ENCODE results near the gene NR3C1. TPM values are rescaled to one million over a fixed set of nuclear protein-coding genes. Genes with fewer than 3 reads are reported as not detected.

NR3C1 gene
- total RNA-seq, 2 experiments from 2014 or later, result 51.2 to 54.0 TPM

DNA sequence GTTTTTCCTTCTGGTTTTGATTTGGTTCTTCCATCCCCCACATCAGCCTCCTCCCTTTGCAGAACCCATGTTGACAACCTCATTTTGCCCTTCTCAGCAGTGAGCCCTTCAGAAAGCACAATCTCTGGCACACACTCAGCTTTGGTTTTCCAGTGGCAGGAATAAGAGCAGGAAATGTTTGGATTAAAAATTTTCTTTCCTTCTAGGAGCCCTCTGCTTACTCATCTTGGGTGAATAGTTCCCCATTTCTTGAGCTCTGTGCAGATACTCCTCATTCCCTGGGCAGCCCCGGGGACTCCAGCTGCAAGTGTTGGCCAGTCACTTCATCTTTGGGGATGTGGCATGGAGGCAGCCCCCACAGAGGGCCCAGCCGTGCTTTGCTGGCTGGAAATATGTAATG lies 170.5 kb downstream of the NR3C1 start:
- H3K27ac Mint-ChIP-seq, result no peak overlapping the region
- no peak overlapping the region for H3K4me3 Mint-ChIP-seq
- H3K36me3 Mint-ChIP-seq, result no peaks in the 10 kb centered on the region
- H3K27me3 Mint-ChIP-seq, result no peaks in the 10 kb centered on the region
- no peak for DNase-seq
- H3K9me3 Mint-ChIP-seq, result no peaks in the 10 kb centered on the region
- peaks cover 28% of the 10 kb centered on the region for H3K4me1 Mint-ChIP-seq

- DNase-seq, result no peak
- H3K27me3 Mint-ChIP-seq, result no peaks in the 10 kb centered on the region
- no peaks in the 10 kb centered on the region for H3K9me3 Mint-ChIP-seq
- H3K4me1 Mint-ChIP-seq, result peaks cover 30% of the 10 kb centered on the region
- no peak overlapping the region for H3K27ac Mint-ChIP-seq
- no peak overlapping the region for H3K4me3 Mint-ChIP-seq
- H3K36me3 Mint-ChIP-seq, result no peaks in the 10 kb centered on the region
Observed at GRCh38 chr5:143231973-143232812, 171.3 kb downstream of the NR3C1 start.

DNA sequence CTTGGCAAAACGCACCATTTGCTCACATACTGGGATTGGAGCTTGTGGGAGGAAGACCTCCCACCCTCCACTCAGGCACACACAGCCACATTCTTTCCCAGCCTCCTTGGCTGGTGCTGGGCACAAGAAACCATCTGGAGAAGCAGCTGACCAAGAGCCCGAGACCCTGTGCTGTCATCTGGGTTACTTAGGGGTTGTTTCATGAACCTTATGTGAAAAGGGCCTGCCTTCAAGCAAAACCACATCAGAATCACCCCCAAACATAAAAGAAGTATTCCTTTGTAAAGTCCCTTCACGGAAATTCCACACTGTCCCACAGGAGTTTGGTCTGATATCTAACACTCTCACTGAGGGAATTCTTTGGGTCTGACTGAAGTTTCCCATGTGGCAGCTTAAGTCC lies 172.1 kb downstream of the NR3C1 start:
- Mint-ChIP-seq H3K9me3 (no peaks in the 10 kb centered on the region), H3K4me3 (no peak overlapping the region), H3K27ac (no peak overlapping the region), H3K27me3 (no peaks in the 10 kb centered on the region), H3K4me1 (peaks cover 30% of the 10 kb centered on the region), H3K36me3 (no peaks in the 10 kb centered on the region)
- no peak for DNase-seq

GRCh38 chr5:143230676-143230996 lies 172.8 kb downstream of the NR3C1 start:
- H3K36me3 Mint-ChIP-seq, result peaks cover 2% of the 10 kb centered on the region
- no peaks in the 10 kb centered on the region for H3K27me3 Mint-ChIP-seq
- H3K4me3 Mint-ChIP-seq, result no peak overlapping the region
- DNase-seq, result no peak
- peak overlapping the region; percentile 88 for H3K27ac Mint-ChIP-seq
- peaks cover 30% of the 10 kb centered on the region for H3K4me1 Mint-ChIP-seq
- no peaks in the 10 kb centered on the region for H3K9me3 Mint-ChIP-seq

DNA sequence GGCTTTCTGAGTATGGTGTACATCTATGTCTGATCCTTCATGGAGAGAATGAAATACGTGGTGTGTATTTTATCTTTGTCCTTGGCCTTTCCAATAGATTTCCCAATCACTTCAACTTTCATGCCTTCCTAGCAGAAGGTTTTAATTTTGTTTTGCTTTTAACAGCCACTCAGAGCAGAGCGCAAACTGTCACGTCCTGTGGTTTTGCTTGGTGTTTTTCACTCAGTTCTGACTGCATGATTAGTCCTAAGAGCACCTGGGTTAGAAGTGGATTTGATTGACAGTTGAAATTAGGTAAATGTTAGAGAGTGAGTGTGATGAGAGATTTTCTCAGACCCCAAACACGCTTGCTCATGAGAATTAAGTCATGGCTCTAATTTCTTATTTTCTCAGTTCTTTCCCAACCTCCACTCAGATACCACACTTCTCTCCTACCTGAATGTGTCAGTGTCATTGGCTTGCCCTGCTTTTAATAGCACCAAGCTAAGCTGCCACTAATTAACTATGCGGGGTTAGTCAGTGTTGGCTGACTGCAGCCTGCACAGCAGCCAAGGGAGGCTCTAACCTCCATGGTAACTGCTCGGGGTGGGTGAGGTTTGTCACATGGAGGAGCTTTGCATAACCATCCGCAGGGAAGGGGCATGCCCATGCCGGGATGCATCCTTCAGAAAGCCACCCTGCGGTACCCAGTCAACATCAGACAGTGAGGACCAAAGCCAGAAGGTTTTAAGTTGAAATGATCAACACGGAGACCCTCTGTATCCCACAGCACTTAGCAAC lies 173.4 kb downstream of the NR3C1 start:
- peaks cover 30% of the 10 kb centered on the region for H3K4me1 Mint-ChIP-seq
- peak overlapping the region; percentile 88 for H3K27ac Mint-ChIP-seq
- H3K27me3 Mint-ChIP-seq, result no peaks in the 10 kb centered on the region
- H3K4me3 Mint-ChIP-seq, result peak overlapping the region; percentile 63
- peak; percentile 49 for DNase-seq
- H3K9me3 Mint-ChIP-seq, result no peaks in the 10 kb centered on the region
- H3K36me3 Mint-ChIP-seq, result peaks cover 3% of the 10 kb centered on the region

- peaks cover 30% of the 10 kb centered on the region for H3K4me1 Mint-ChIP-seq
Observed at GRCh38 chr5:143229426-143229895, 174.0 kb downstream of the NR3C1 start.

GRCh38 chr5:143228597-143229293 lies 174.7 kb downstream of the NR3C1 start:
- peaks cover 30% of the 10 kb centered on the region for H3K4me1 Mint-ChIP-seq
- no peaks in the 10 kb centered on the region for H3K9me3 Mint-ChIP-seq
- peak overlapping the region; percentile 88 for H3K27ac Mint-ChIP-seq
- peak; percentile 45 for DNase-seq
- H3K27me3 Mint-ChIP-seq, result no peaks in the 10 kb centered on the region
- H3K4me3 Mint-ChIP-seq, result no peak overlapping the region
- H3K36me3 Mint-ChIP-seq, result peaks cover 6% of the 10 kb centered on the region

More at GRCh38 chr5:143229426-143229895, 174.0 kb downstream of the NR3C1 start:
- DNase-seq, result no peak
- Mint-ChIP-seq H3K36me3 (peaks cover 6% of the 10 kb centered on the region), H3K9me3 (no peaks in the 10 kb centered on the region), H3K27me3 (no peaks in the 10 kb centered on the region), H3K27ac (peak overlapping the region; percentile 88), H3K4me3 (peak overlapping the region; percentile 63)
